ENCODE results near the gene PLK1. TPM values are rescaled to one million over a fixed set of nuclear protein-coding genes. Genes with fewer than 3 reads are reported as not detected.
A peak's percentile ranks its signal among the peaks of the same experiment; 100 is the strongest.

PLK1 gene
- total and polyA plus RNA-seq, 2 experiments from 2014 or later: 69.0 to 141 TPM

DNA sequence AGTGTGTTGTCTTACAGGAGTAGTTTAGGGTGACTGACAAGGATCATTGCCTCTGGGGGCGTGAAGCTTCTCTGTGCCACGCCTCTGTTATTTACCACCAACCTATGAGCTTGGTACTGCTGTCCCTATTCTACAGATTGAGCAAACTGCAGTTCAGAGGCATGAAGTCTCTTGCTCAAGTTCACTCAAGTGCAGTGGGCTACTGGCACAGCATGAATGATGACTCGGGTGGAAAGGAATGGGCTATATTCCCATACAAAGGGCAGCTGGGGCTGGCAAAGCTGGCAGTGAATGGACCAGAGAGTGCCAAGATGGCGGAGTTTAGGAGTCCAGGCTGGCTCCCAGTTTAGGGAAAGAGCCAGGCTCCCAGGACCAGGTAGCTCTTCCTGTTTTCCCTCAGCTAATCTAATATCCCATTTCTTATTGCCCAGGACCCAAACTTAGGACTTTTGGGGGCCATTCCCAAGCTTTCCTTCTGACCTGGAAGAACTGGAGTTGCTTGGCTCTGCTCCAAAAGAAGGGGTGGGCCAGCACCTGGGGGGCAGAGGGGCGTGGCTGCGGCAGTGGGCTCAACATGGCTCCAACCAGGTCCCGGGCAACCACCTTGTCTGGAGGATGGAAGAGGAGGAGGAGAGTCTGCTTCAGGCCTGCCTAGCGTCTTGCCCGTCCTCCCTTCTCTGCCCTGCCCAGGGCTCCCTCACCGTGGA, 12.9 kb downstream of the PLK1 start:
- Histone ChIP-seq H3K79me2 (replicated peaks; ENCODE audit: insufficient read depth) (0 out of 2 replicates have a peak, but pooled peaks cover 1% of the 10 kb centered on the region), H4K20me1 (replicated peaks; ENCODE audit: insufficient read depth) (no peaks in the 10 kb centered on the region; the same call in 1 of the 2 replicates), H3F3A (replicated peaks; ENCODE audit: low read depth) (peaks cover 9% of the 10 kb centered on the region; the same call in 1 of the 2 replicates), H3K4me2 (no peak overlapping the region), H3K4me3 (no peak overlapping the region), H3K27ac (ENCODE audit: low read depth) (peak overlapping the region; percentile 50; the same call in 1 of the 2 replicates), H3K27me3 (ENCODE audit: insufficient read depth) (no peaks in the 10 kb centered on the region), H2AFZ (no peak overlapping the region), H3K4me1 (ENCODE audit: insufficient read depth) (peaks cover 7% of the 10 kb centered on the region; the same call in 1 of the 2 replicates), H3K9me2 (ENCODE audit: insufficient read depth) (no peaks in the 10 kb centered on the region), H3K36me3 (ENCODE audit: insufficient read depth) (peaks cover 30% of the 10 kb centered on the region)
- no peak for TF ChIP-seq EZH2 (IDR thresholded peaks at IDR 0.05; ENCODE audit: low read depth, unreplicated experiment)
- no peak for TF ChIP-seq NANOG (IDR thresholded peaks at IDR 0.05; ENCODE audit: borderline replicate concordance)
- TF ChIP-seq CREB1 (CRISPR knock-in tag; IDR thresholded peaks at IDR 0.05; ENCODE audit: low read depth): no peak
- TF ChIP-seq, protein P1, sequence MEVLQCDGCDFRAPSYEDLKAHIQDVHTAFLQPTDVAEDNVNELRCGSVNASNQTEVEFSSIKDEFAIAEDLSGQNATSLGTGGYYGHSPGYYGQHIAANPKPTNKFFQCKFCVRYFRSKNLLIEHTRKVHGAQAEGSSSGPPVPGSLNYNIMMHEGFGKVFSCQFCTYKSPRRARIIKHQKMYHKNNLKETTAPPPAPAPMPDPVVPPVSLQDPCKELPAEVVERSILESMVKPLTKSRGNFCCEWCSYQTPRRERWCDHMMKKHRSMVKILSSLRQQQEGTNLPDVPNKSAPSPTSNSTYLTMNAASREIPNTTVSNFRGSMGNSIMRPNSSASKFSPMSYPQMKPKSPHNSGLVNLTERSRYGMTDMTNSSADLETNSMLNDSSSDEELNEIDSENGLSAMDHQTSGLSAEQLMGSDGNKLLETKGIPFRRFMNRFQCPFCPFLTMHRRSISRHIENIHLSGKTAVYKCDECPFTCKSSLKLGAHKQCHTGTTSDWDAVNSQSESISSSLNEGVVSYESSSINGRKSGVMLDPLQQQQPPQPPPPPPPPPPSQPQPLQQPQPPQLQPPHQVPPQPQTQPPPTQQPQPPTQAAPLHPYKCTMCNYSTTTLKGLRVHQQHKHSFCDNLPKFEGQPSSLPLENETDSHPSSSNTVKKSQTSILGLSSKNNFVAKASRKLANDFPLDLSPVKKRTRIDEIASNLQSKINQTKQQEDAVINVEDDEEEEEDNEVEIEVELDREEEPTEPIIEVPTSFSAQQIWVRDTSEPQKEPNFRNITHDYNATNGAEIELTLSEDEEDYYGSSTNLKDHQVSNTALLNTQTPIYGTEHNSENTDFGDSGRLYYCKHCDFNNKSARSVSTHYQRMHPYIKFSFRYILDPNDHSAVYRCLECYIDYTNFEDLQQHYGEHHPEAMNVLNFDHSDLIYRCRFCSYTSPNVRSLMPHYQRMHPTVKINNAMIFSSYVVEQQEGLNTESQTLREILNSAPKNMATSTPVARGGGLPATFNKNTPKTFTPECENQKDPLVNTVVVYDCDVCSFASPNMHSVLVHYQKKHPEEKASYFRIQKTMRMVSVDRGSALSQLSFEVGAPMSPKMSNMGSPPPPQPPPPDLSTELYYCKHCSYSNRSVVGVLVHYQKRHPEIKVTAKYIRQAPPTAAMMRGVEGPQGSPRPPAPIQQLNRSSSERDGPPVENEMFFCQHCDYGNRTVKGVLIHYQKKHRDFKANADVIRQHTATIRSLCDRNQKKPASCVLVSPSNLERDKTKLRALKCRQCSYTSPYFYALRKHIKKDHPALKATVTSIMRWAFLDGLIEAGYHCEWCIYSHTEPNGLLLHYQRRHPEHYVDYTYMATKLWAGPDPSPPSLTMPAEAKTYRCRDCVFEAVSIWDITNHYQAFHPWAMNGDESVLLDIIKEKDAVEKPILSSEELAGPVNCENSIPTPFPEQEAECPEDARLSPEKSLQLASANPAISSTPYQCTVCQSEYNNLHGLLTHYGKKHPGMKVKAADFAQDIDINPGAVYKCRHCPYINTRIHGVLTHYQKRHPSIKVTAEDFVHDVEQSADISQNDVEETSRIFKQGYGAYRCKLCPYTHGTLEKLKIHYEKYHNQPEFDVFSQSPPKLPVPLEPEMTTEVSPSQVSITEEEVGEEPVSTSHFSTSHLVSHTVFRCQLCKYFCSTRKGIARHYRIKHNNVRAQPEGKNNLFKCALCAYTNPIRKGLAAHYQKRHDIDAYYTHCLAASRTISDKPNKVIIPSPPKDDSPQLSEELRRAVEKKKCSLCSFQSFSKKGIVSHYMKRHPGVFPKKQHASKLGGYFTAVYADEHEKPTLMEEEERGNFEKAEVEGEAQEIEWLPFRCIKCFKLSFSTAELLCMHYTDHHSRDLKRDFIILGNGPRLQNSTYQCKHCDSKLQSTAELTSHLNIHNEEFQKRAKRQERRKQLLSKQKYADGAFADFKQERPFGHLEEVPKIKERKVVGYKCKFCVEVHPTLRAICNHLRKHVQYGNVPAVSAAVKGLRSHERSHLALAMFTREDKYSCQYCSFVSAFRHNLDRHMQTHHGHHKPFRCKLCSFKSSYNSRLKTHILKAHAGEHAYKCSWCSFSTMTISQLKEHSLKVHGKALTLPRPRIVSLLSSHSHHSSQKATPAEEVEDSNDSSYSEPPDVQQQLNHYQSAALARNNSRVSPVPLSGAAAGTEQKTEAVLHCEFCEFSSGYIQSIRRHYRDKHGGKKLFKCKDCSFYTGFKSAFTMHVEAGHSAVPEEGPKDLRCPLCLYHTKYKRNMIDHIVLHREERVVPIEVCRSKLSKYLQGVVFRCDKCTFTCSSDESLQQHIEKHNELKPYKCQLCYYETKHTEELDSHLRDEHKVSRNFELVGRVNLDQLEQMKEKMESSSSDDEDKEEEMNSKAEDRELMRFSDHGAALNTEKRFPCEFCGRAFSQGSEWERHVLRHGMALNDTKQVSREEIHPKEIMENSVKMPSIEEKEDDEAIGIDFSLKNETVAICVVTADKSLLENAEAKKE (CRISPR knock-in tag; IDR thresholded peaks at IDR 0.05): no peak
- TF ChIP-seq CTCF (conservative IDR thresholded peaks at IDR 0.05; ENCODE audit: low read depth in 2 of 2): no peak
- TF ChIP-seq REST (IDR thresholded peaks at IDR 0.05; ENCODE audit: unreplicated experiment): no peak
- TF ChIP-seq, protein P2, sequence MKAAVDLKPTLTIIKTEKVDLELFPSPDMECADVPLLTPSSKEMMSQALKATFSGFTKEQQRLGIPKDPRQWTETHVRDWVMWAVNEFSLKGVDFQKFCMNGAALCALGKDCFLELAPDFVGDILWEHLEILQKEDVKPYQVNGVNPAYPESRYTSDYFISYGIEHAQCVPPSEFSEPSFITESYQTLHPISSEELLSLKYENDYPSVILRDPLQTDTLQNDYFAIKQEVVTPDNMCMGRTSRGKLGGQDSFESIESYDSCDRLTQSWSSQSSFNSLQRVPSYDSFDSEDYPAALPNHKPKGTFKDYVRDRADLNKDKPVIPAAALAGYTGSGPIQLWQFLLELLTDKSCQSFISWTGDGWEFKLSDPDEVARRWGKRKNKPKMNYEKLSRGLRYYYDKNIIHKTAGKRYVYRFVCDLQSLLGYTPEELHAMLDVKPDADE (IDR thresholded peaks at IDR 0.05): no peak
- TF ChIP-seq ZNF331 (CRISPR knock-in tag; IDR thresholded peaks at IDR 0.05; ENCODE audit: low read depth): no peak
- TF ChIP-seq STAT1 (IDR thresholded peaks at IDR 0.05; ENCODE audit: unreplicated experiment): no peak
- no peak for TF ChIP-seq JUNB (IDR thresholded peaks at IDR 0.05; ENCODE audit: unreplicated experiment)
- TF ChIP-seq POLR2AphosphoS5 (IDR thresholded peaks at IDR 0.05; ENCODE audit: low read depth): no peak; the same call in 1 of the 2 replicates
- no peak for TF ChIP-seq EZH2phosphoT487 (IDR thresholded peaks at IDR 0.05; ENCODE audit: unreplicated experiment)
- TF ChIP-seq ZNF114 (CRISPR knock-in tag; IDR thresholded peaks at IDR 0.05): no peak
- Mint-ChIP-seq H3K27me3 (ENCODE audit: insufficient read depth, low read depth, poor library complexity) (peaks cover 7% of the 10 kb centered on the region), H3K4me1 (peaks cover 7% of the 10 kb centered on the region; the same call in 2 of the 3 replicates), H3K36me3 (ENCODE audit: low read depth) (peaks cover 50% of the 10 kb centered on the region), H3K4me3 (no peak overlapping the region), H3K9me3 (no peaks in the 10 kb centered on the region; the same call in 2 of the 3 replicates), H3K27ac (no peak overlapping the region; the same call in 1 of the 2 replicates)
- ATAC-seq: no peak
- peak; percentile 17 for DNase-seq (ENCODE audit: low spot score)
